ENCODE measurements around the gene OTC. TPM values are rescaled to one million over a fixed set of nuclear protein-coding genes. Genes with fewer than 3 reads are reported as not detected.

Gene OTC
- total RNA-seq, 1 donor from 2014 or later: not detected

DNA sequence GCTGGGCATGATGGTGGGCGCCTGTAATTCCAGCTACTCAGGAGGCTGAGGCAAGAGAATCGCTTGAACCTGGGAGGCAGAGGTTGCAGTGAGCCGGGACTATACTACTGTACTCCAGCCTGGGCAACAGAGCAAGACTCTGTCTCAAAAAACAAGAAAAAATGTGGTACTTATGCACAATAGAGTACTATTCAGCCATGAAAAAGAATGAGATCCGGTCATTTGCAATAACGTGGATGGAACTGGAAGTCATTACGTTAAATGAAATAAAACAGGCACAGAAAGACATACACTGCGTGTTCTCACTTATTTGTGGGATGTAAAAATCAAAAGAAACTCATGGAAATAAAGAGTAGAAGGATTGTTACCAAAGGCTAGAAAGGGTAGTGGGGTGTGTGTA is 37.2 kb upstream of the OTC start:
- no peak overlapping the region for H3K4me2 ChIP-seq
- Mint-ChIP-seq H3K4me1 (no peaks in the 10 kb centered on the region), H3K9me3 (no peaks in the 10 kb centered on the region), H3K36me3 (no peaks in the 10 kb centered on the region), H3K27me3 (ENCODE audit: insufficient read depth, low read depth) (no peaks in the 10 kb centered on the region), H3K27ac (no peak overlapping the region), H3K4me3 (no peak overlapping the region)
- no peaks in the 10 kb centered on the region for H3K27me3 ChIP-seq
- H3K36me3 ChIP-seq: no peaks in the 10 kb centered on the region
- no peak for DNase-seq (ENCODE audit: low spot score)
- no peak overlapping the region for H3K27ac ChIP-seq
- H3K4me1 ChIP-seq: no peaks in the 10 kb centered on the region
- no peaks in the 10 kb centered on the region for H3K79me2 ChIP-seq (ENCODE audit: low read depth)
- no peak overlapping the region for H3K9ac ChIP-seq
- H3F3A ChIP-seq (ENCODE audit: low read depth): no peaks in the 10 kb centered on the region
- TF ChIP-seq EZH2 (IDR thresholded peaks at IDR 0.05) (no peak), CTCF (IDR thresholded peaks at IDR 0.05) (no peak), EZH2phosphoT487 (IDR thresholded peaks at IDR 0.05) (no peak)
- H3K4me3 ChIP-seq: no peak overlapping the region
- no peaks in the 10 kb centered on the region for H4K20me1 ChIP-seq (ENCODE audit: low read depth)
- peaks cover 4% of the 10 kb centered on the region for H3K9me3 ChIP-seq (ENCODE audit: low read depth)
- no peak overlapping the region for H2AFZ ChIP-seq (replicated peaks)

GRCh38 chrX:38318196-38318595 is 34.2 kb upstream of the OTC start:
- H3K36me3 Mint-ChIP-seq: no peaks in the 10 kb centered on the region
- H2AFZ ChIP-seq (replicated peaks): no peak overlapping the region
- no peak overlapping the region for H3K4me2 ChIP-seq
- H4K20me1 ChIP-seq (ENCODE audit: low read depth): no peaks in the 10 kb centered on the region
- H3K27me3 ChIP-seq: no peaks in the 10 kb centered on the region
- H3K9ac ChIP-seq: no peak overlapping the region
- no peaks in the 10 kb centered on the region for H3K79me2 ChIP-seq (ENCODE audit: low read depth)
- no peaks in the 10 kb centered on the region for H3K27me3 Mint-ChIP-seq (ENCODE audit: insufficient read depth, low read depth)
- no peak for DNase-seq (ENCODE audit: low spot score)
- no peaks in the 10 kb centered on the region for H3F3A ChIP-seq (ENCODE audit: low read depth)
- H3K36me3 ChIP-seq: no peaks in the 10 kb centered on the region
- peaks cover 4% of the 10 kb centered on the region for H3K9me3 ChIP-seq (ENCODE audit: low read depth)
- H3K4me3 Mint-ChIP-seq: no peak overlapping the region
- TF ChIP-seq EZH2 (IDR thresholded peaks at IDR 0.05): no peak
- TF ChIP-seq EZH2phosphoT487 (IDR thresholded peaks at IDR 0.05): no peak
- no peak for TF ChIP-seq CTCF (IDR thresholded peaks at IDR 0.05)
- no peak overlapping the region for H3K27ac ChIP-seq
- no peaks in the 10 kb centered on the region for H3K9me3 Mint-ChIP-seq
- H3K4me1 Mint-ChIP-seq: no peaks in the 10 kb centered on the region
- H3K4me1 ChIP-seq: no peaks in the 10 kb centered on the region
- no peak overlapping the region for H3K27ac Mint-ChIP-seq
- H3K4me3 ChIP-seq: no peak overlapping the region

GRCh38 chrX:38318606-38319005 is 33.8 kb upstream of the OTC start:
- Histone ChIP-seq H3K27me3 (no peaks in the 10 kb centered on the region), H4K20me1 (ENCODE audit: low read depth) (no peaks in the 10 kb centered on the region), H3K36me3 (no peaks in the 10 kb centered on the region), H3K4me3 (no peak overlapping the region), H3K4me1 (no peaks in the 10 kb centered on the region), H3K27ac (no peak overlapping the region), H2AFZ (replicated peaks) (no peak overlapping the region), H3F3A (ENCODE audit: low read depth) (no peaks in the 10 kb centered on the region), H3K79me2 (ENCODE audit: low read depth) (no peaks in the 10 kb centered on the region), H3K9me3 (ENCODE audit: low read depth) (peaks cover 4% of the 10 kb centered on the region), H3K9ac (no peak overlapping the region), H3K4me2 (no peak overlapping the region)
- no peaks in the 10 kb centered on the region for H3K36me3 Mint-ChIP-seq
- no peaks in the 10 kb centered on the region for H3K4me1 Mint-ChIP-seq
- TF ChIP-seq CTCF (IDR thresholded peaks at IDR 0.05) (no peak), EZH2 (IDR thresholded peaks at IDR 0.05) (no peak), EZH2phosphoT487 (IDR thresholded peaks at IDR 0.05) (no peak)
- no peak for DNase-seq (ENCODE audit: low spot score)
- H3K27me3 Mint-ChIP-seq (ENCODE audit: insufficient read depth, low read depth): no peaks in the 10 kb centered on the region
- H3K4me3 Mint-ChIP-seq: no peak overlapping the region
- H3K27ac Mint-ChIP-seq: no peak overlapping the region
- H3K9me3 Mint-ChIP-seq: no peaks in the 10 kb centered on the region
